ENCODE measurements around the gene MDK. TPM values are rescaled to one million over a fixed set of nuclear protein-coding genes. Genes with fewer than 3 reads are reported as not detected.

Gene MDK, protein sequence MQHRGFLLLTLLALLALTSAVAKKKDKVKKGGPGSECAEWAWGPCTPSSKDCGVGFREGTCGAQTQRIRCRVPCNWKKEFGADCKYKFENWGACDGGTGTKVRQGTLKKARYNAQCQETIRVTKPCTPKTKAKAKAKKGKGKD
- total RNA-seq (2016; rRNA removed; fragmentation: Illumina TruSeq; extraction: Trizol) (149 and 312 TPM in 2 replicates), polyA plus RNA-seq (2011; rRNA removed) (355 and 407 TPM in 2 replicates), polyA minus RNA-seq (2011; rRNA and poly(A)+ RNA removed; ENCODE audit: low replicate concordance) (1.3 and 126 TPM in 2 replicates), Bru-seq, nascent RNA (percentile 81 among the genes with signal in this experiment), BruChase-seq, experiment 1, labeled RNA remaining after a 6-hour chase (percentile 88 among the genes with signal in this experiment), BruChase-seq, experiment 2, labeled RNA remaining after a 2-hour chase (percentile 83 among the genes with signal in this experiment)
- 310 and 356 TPM in 2 replicates for total RNA-seq (2016; cell fraction: cytosol; rRNA removed; fragmentation: Illumina TruSeq; extraction: Trizol; ENCODE audit: low read depth)
- total RNA-seq (2016; cell fraction: insoluble cytoplasmic fraction; rRNA removed; fragmentation: Illumina TruSeq; extraction: Trizol), result 138 and 308 TPM in 2 replicates
- 284 and 347 TPM in 2 replicates for total RNA-seq (2016; cell fraction: membrane; rRNA removed; fragmentation: Illumina TruSeq; extraction: Trizol)
- 197 and 254 TPM in 2 replicates for total RNA-seq (2016; cell fraction: nucleus; rRNA removed; fragmentation: Illumina TruSeq; extraction: Trizol)
- polyA plus RNA-seq (2011; cell fraction: cytosol; rRNA removed), result 510 and 850 TPM in 2 replicates
- 205 and 210 TPM in 2 replicates for polyA plus RNA-seq (2011; cell fraction: nucleus; rRNA removed)
- 127 and 170 TPM in 2 replicates for polyA plus RNA-seq (2012)
- polyA plus RNA-seq (2016; cell fraction: cytosol; fragmentation: Illumina TruSeq; extraction: Trizol; ENCODE audit: low read depth), result 699 and 772 TPM in 2 replicates
- polyA plus RNA-seq (2016; cell fraction: insoluble cytoplasmic fraction; fragmentation: Illumina TruSeq; extraction: Trizol; ENCODE audit: low read depth), result 298 and 351 TPM in 2 replicates
- 584 and 631 TPM in 2 replicates for polyA plus RNA-seq (2016; cell fraction: membrane; fragmentation: Illumina TruSeq; extraction: Trizol; ENCODE audit: low read depth)
- polyA plus RNA-seq (2016; cell fraction: nucleus; fragmentation: Illumina TruSeq; extraction: Trizol; ENCODE audit: insufficient read depth, low read depth), result 829 and 892 TPM in 2 replicates
- 66.8 and 86.0 TPM in 2 replicates for polyA minus RNA-seq (2011; cell fraction: cytosol; rRNA and poly(A)+ RNA removed)
- 18.5 and 19.3 TPM in 2 replicates for polyA minus RNA-seq (2011; cell fraction: nucleus; rRNA and poly(A)+ RNA removed)
- long read RNA-seq, experiment 1, transcript MDK-203 (5 exons, 828 nt), result major isoform, 337 of 464 reads
- long read RNA-seq, experiment 1, transcript MDK-205 (5 exons, 1,166 nt), result minor isoform, 49 of 464 reads
- long read RNA-seq, experiment 1, transcript MDK-206 (4 exons, 1,026 nt), result minor isoform, 38 of 464 reads
- long read RNA-seq, experiment 1, partial matches to known transcripts, result 20 of 464 reads
- long read RNA-seq, experiment 1, other reads (novel, unspliced or antisense), result 14 of 464 reads
- long read RNA-seq, experiment 2, transcript MDK-202 (5 exons, 951 nt), result minor isoform, 10 of 594 reads
- long read RNA-seq, experiment 2, transcript MDK-205 (5 exons, 1,166 nt), result minor isoform, 69 of 594 reads
- long read RNA-seq, experiment 2, transcript MDK-203 (5 exons, 828 nt), result major isoform, 356 of 594 reads
- long read RNA-seq, experiment 2, transcript MDK-206 (4 exons, 1,026 nt), result minor isoform, 90 of 594 reads
- long read RNA-seq, experiment 2, partial matches to known transcripts, result 45 of 594 reads
- long read RNA-seq, experiment 2, other reads (novel, unspliced or antisense), result 15 of 594 reads

DNA sequence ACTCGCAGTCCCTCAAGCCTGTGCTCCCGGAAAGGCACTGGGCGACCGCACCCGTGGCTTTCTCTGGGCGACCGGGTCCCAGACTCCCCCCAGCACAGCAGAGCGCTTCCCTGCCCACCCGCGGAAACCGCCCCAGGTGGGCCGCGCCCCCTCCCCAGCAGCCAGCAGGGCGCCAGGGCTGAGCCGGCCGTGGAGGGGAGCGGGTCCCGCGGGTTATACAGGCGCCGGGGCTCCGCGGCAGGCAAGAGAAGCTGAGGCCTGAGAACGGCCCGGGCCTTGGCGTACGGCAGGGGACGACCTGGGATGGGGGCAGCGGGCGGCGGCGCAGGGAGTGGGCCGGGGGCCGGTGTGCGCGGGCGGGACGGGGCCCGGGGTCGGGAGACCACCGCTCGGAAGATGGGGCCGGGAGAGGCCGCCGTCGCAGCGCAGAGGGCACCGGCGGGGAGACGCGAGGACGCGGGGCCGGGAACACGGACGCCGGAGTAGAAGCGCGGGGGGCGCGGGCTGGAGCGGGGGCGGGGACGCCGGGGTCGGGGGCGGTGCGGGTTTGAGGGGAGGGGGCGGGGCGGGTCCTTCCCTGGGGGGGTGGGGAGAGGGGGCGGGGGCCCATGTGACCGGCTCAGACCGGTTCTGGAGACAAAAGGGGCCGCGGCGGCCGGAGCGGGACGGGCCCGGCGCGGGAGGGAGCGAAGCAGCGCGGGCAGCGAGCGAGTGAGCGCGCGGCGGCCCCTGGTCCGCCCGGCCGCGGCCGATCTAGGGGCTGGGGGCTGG, at the start of gene MDK:
TSS of gene MDK (plus strand) at position 622 of the 771 bp plus-strand sequence. CDS start 389 bp downstream, outside the sequence.
- Histone ChIP-seq H3K4me3 (replicated peaks in 1 of 3; ENCODE audit: insufficient read depth in 1 of 3, low read depth in 2 of 3, low read length in 3 of 3) (peak within 1 kb of the TSS; percentile 87 to 92 (median 88)), H3K4me1 (ENCODE audit: insufficient read depth, low read length) (peaks cover 35% of the 10 kb centered on the region), H2AFZ (ENCODE audit: low read length) (no peak within 1 kb of the TSS), H3K9me3 (ENCODE audit: low read length) (no peaks in the 10 kb centered on the region), H3K79me2 (ENCODE audit: insufficient read depth, low read length) (peaks cover 4% of the 10 kb centered on the region), H3K36me3 (replicated peaks in 1 of 2; ENCODE audit: control insufficient read depth in 1 of 2, insufficient read depth in 2 of 2, low read length in 2 of 2) (peaks cover 0 to 1% of the 10 kb centered on the region in 2 experiments; a peak in 1 of 5 replicates), H3K27ac (ENCODE audit: extremely low read length, insufficient read depth, low read length) (peak within 1 kb of the TSS; percentile 89), H4K20me1 (ENCODE audit: insufficient read depth, low read length) (peaks cover 8% of the 10 kb centered on the region), H3K27me3 (ENCODE audit: control insufficient read depth in 1 of 2, insufficient read depth in 2 of 2, low read length in 2 of 2) (no peaks in the 10 kb centered on the region), H3K9ac (ENCODE audit: insufficient read depth, low read depth, low read length) (peak within 1 kb of the TSS; percentile 87), H3K4me2 (ENCODE audit: low read depth, low read length) (peak within 1 kb of the TSS; percentile 86)
- ChIA-PET CTCF (ENCODE audit: low intra/inter-chr PET ratio, low total read pairs) (no interaction called here), POLR2A (interaction anchor here (1.3 to 1.6 kb wide), 3 partner anchors 7 to 534 kb away, joined by 3 read pairs; partner anchors contain the start of genes CRY2 and F2)
- FAIRE-seq (no peak), DNase-seq (ENCODE audit: low spot score) (peak; percentile 49), ATAC-seq (peak; percentile 14)
- WGBS (ENCODE audit: low lambda C conversion rate), result 3% methylated on average over 20 of the region's 96 CpGs
- in situ Hi-C loops (cut with HindIII; ENCODE audit: extremely low pct_ligation_motif_present, low pct_unique_long_range_greater_than_20kb) (no loop called here), intact Hi-C loops (cut with micrococcal nuclease; ENCODE audit: unreplicated experiment) (loop anchor here (1.0 kb wide), 1 partner anchor 26 kb away; no protein-coding TSS in a partner anchor)
- BruUV-seq (replicated peaks), result TSS peak; percentile 57
- TF ChIP-seq PCBP1 (IDR thresholded peaks at IDR 0.05; ENCODE audit: borderline replicate concordance, low read depth, low read length), result peak; percentile 19; the same call in 1 of the 2 replicates
- TF ChIP-seq, protein P1, sequence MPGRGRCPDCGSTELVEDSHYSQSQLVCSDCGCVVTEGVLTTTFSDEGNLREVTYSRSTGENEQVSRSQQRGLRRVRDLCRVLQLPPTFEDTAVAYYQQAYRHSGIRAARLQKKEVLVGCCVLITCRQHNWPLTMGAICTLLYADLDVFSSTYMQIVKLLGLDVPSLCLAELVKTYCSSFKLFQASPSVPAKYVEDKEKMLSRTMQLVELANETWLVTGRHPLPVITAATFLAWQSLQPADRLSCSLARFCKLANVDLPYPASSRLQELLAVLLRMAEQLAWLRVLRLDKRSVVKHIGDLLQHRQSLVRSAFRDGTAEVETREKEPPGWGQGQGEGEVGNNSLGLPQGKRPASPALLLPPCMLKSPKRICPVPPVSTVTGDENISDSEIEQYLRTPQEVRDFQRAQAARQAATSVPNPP (CRISPR knock-in tag; IDR thresholded peaks at IDR 0.05), result peak; percentile 46; the same call in 1 of the 2 replicates
- TF ChIP-seq CAMTA2 (CRISPR knock-in tag; IDR thresholded peaks at IDR 0.05; ENCODE audit: borderline replicate concordance), result no peak
- TF ChIP-seq ZFY (CRISPR knock-in tag; IDR thresholded peaks at IDR 0.05), result peak; percentile 49
- no peak for TF ChIP-seq MTA3 (CRISPR knock-in tag; IDR thresholded peaks at IDR 0.05)
- no peak for TF ChIP-seq JARID2 (CRISPR knock-in tag; IDR thresholded peaks at IDR 0.05; ENCODE audit: insufficient replicate concordance)
- TF ChIP-seq, protein P2, sequence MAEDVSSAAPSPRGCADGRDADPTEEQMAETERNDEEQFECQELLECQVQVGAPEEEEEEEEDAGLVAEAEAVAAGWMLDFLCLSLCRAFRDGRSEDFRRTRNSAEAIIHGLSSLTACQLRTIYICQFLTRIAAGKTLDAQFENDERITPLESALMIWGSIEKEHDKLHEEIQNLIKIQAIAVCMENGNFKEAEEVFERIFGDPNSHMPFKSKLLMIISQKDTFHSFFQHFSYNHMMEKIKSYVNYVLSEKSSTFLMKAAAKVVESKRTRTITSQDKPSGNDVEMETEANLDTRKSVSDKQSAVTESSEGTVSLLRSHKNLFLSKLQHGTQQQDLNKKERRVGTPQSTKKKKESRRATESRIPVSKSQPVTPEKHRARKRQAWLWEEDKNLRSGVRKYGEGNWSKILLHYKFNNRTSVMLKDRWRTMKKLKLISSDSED (CRISPR knock-in tag; IDR thresholded peaks at IDR 0.05), result peak; percentile 53; the same call in 1 of the 2 replicates
- no peak for TF ChIP-seq LCORL (IDR thresholded peaks at IDR 0.05)
- TF ChIP-seq LCORL (CRISPR knock-in tag; IDR thresholded peaks at IDR 0.05), result peak; percentile 16; the same call in 1 of the 2 replicates
- no peak for TF ChIP-seq RCOR2 (CRISPR knock-in tag; IDR thresholded peaks at IDR 0.05)
- TF ChIP-seq HDAC1 (CRISPR knock-in tag; IDR thresholded peaks at IDR 0.05), result peak; percentile 60; the same call in 1 of the 2 replicates
- TF ChIP-seq AKAP8 (CRISPR knock-in tag; IDR thresholded peaks at IDR 0.05), result peak; percentile 19; the same call in 1 of the 2 replicates
- no peak for TF ChIP-seq POLR2AphosphoS2 (IDR thresholded peaks at IDR 0.05; ENCODE audit: low read depth, low read length)
- TF ChIP-seq FOXK1 (CRISPR knock-in tag; IDR thresholded peaks at IDR 0.05; ENCODE audit: borderline replicate concordance, low read depth), result no peak
- TF ChIP-seq ADNP (CRISPR knock-in tag; IDR thresholded peaks at IDR 0.05), result no peak

Measured in HepG2 (cell line).